GM12892 (cell line): ENCODE measurements around the gene TCF7L1.

Source experiments
- DNase-seq: peaks from one replicate; pipeline ENCODE4 v3.0.0; 2011; ENCODE audit not compliant: insufficient read length
- FAIRE-seq: peaks from 2 replicates; lab custom pipeline; 2011; peaks lifted over from hg19 to GRCh38; lab: Jason Lieb, UNC
- POLR2A ChIP-seq: IDR thresholded peaks from 2 replicates; pipeline ENCODE4 v1.6.1; 2011; ENCODE audit warnings: low read depth, low read length, control low read depth
- POLR2AphosphoS5 ChIP-seq: IDR thresholded peaks from 2 replicates; pipeline ENCODE4 v1.6.1; 2011; ENCODE audit warnings: low read depth, low read length, control low read depth
- TAF1 ChIP-seq: IDR thresholded peaks from 2 replicates; pipeline ENCODE4 v1.6.1; 2011; ENCODE audit warnings: low read depth, mild to moderate bottlenecking, control low read depth, low read length, borderline replicate concordance

TCF7L1 gene

GRCh38 chr2:85168942-85169341 is 35.8 kb downstream of the TCF7L1 start:
- DNase-seq (no peak), FAIRE-seq (no peak)
- TF ChIP-seq POLR2A = no peak
- TF ChIP-seq TAF1 = no peak
- no peak for TF ChIP-seq POLR2AphosphoS5

- DNase-seq (no peak), FAIRE-seq (no peak)
- no peak for TF ChIP-seq POLR2AphosphoS5
- no peak for TF ChIP-seq POLR2A
- TF ChIP-seq TAF1 = no peak
Observed at GRCh38 chr2:85169581-85169980, 36.4 kb downstream of the TCF7L1 start.

GRCh38 chr2:85170938-85171475 is 37.8 kb downstream of the TCF7L1 start:
- TF ChIP-seq POLR2A (no peak), TAF1 (no peak), POLR2AphosphoS5 (no peak)
- FAIRE-seq (no peak), DNase-seq (no peak)

GRCh38 chr2:85171916-85172315 is 38.7 kb downstream of the TCF7L1 start:
- TF ChIP-seq POLR2A (no peak), POLR2AphosphoS5 (no peak), TAF1 (no peak)
- DNase-seq (no peak), FAIRE-seq (no peak)

- FAIRE-seq = no peak
- TF ChIP-seq POLR2AphosphoS5 (no peak), TAF1 (no peak), POLR2A (no peak)
Observed at GRCh38 chr2:85173909-85174308, 40.7 kb downstream of the TCF7L1 start.

GRCh38 chr2:85174943-85175342 is 41.8 kb downstream of the TCF7L1 start:
- no peak for FAIRE-seq
- no peak for DNase-seq

More at GRCh38 chr2:85173909-85174308, 40.7 kb downstream of the TCF7L1 start:
- DNase-seq = no peak

GRCh38 chr2:85175369-85176299 is 42.4 kb downstream of the TCF7L1 start:
- no peak for DNase-seq
- FAIRE-seq = no peak
- TF ChIP-seq POLR2AphosphoS5 (no peak), TAF1 (no peak), POLR2A (no peak)

More at GRCh38 chr2:85174943-85175342, 41.8 kb downstream of the TCF7L1 start:
- TF ChIP-seq TAF1 = no peak
- no peak for TF ChIP-seq POLR2AphosphoS5
- TF ChIP-seq POLR2A = no peak

- TF ChIP-seq TAF1 (no peak), POLR2AphosphoS5 (no peak)
- FAIRE-seq = no peak
- no peak for DNase-seq
Observed at GRCh38 chr2:85177031-85177824, 44.0 kb downstream of the TCF7L1 start.

- DNase-seq = no peak
- FAIRE-seq = no peak
Observed at GRCh38 chr2:85178154-85178553, 45.0 kb downstream of the TCF7L1 start.

GRCh38 chr2:85178980-85179411 is 45.8 kb downstream of the TCF7L1 start:
- FAIRE-seq = no peak
- TF ChIP-seq POLR2AphosphoS5 = no peak
- TF ChIP-seq POLR2A = no peak
- no peak for TF ChIP-seq TAF1
- DNase-seq = no peak

More at GRCh38 chr2:85178154-85178553, 45.0 kb downstream of the TCF7L1 start:
- TF ChIP-seq POLR2A (no peak), POLR2AphosphoS5 (no peak), TAF1 (no peak)

GRCh38 chr2:85179541-85179940 is 46.3 kb downstream of the TCF7L1 start:
- TF ChIP-seq TAF1 (no peak), POLR2A (no peak)
- no peak for FAIRE-seq
- no peak for DNase-seq
